GM18508 (cell line): ENCODE results near the gene ZMYM5.
"Not testable (repeated sequence)": the region's sequence is repeated elsewhere in the genome, so short reads cannot be mapped to it uniquely, and the experiment has no call there.

Experiments used
- ATAC-seq: cut with Tn5 transposase; IDR thresholded peaks from one replicate; pipeline ENCODE4 v1.9.1; 2021; ENCODE audit warnings: moderate number of reproducible peaks; ENCODE audit not compliant: insufficient read depth, unreplicated experiment

Gene ZMYM5

GRCh38 chr13:19863323-19864023, at the start of gene ZMYM5:
Gene ZMYM5 (minus strand): TSS chr13:19863649. CDS start chr13:19852180, 11,469 bp downstream.
- ATAC-seq, result peak; percentile 75

GRCh38 chr13:19910336-19911072, 47.1 kb upstream of the ZMYM5 start:
- ATAC-seq, result no peak

- no peak for ATAC-seq
These were observed 45.0 kb upstream of the ZMYM5 start for GRCh38 chr13:19908350-19908986.

GRCh38 chr13:19905487-19906195, 42.2 kb upstream of the ZMYM5 start:
- ATAC-seq, result not testable (repeated sequence)

- no peak for ATAC-seq
These were observed 26.6 kb upstream of the ZMYM5 start for GRCh38 chr13:19890030-19890429.

GRCh38 chr13:19888799-19889198, 25.4 kb upstream of the ZMYM5 start:
- ATAC-seq, result no peak

GRCh38 chr13:19882231-19882630, 18.8 kb upstream of the ZMYM5 start:
- no peak for ATAC-seq

- no peak for ATAC-seq
These were observed 18.2 kb upstream of the ZMYM5 start for GRCh38 chr13:19881641-19882040.

GRCh38 chr13:19864746-19865309, 1.4 kb upstream of the ZMYM5 start:
- no peak for ATAC-seq

- peak; percentile 7 for ATAC-seq
These were observed 736 bp upstream of the ZMYM5 start for GRCh38 chr13:19864024-19864745.

- ATAC-seq, result no peak
These were observed 752 bp downstream of the ZMYM5 start for GRCh38 chr13:19862481-19863313.

- no peak for ATAC-seq
These were observed 1.7 kb downstream of the ZMYM5 start for GRCh38 chr13:19861762-19862161.

GRCh38 chr13:19860884-19861655, 2.4 kb downstream of the ZMYM5 start:
- ATAC-seq, result no peak

- not testable (repeated sequence) for ATAC-seq
These were observed 5.8 kb downstream of the ZMYM5 start for GRCh38 chr13:19857637-19858036.

- ATAC-seq, result no peak
These were observed 10.7 kb downstream of the ZMYM5 start for GRCh38 chr13:19852766-19853165.

- no peak for ATAC-seq
These were observed 17.7 kb downstream of the ZMYM5 start for GRCh38 chr13:19845758-19846157.

GRCh38 chr13:19838865-19839275, 24.6 kb downstream of the ZMYM5 start:
- no peak for ATAC-seq

GRCh38 chr13:19836472-19836871, 27.0 kb downstream of the ZMYM5 start:
- ATAC-seq, result no peak
